Kidney (tissue), 14 donors: ENCODE measurements around the gene KRTAP10-3. TPM values are rescaled to one million over a fixed set of nuclear protein-coding genes. Genes with fewer than 3 reads are reported as not detected.

Source experiments
- DNase-seq, 5 donors: peaks; one replicate each; pipeline ENCODE4 v3.0.0-alpha.2; 2013 to 2020
- FAIRE-seq: peaks from 2 replicates; lab custom pipeline; 2012; peaks lifted over from hg19 to GRCh38; lab: Jason Lieb, UNC
- H3K27ac ChIP-seq, 2 donors: one replicate each; pipeline ENCODE4 v1.7.0; 2013; ENCODE audit warnings: low read depth in 2 of 2, low read length in 2 of 2, inconsistent platforms in 1 of 2
- H3K27me3 ChIP-seq: one replicate; pipeline ENCODE4 v1.7.1; 2013; ENCODE audit warnings: low read length, inconsistent platforms; ENCODE audit not compliant: control insufficient read depth, insufficient read depth
- H3K36me3 ChIP-seq, 3 donors: one replicate each; pipeline versions ENCODE4 v1.7.0 to v1.7.1; 2013; ENCODE audit warnings: low read length in 3 of 3, control low read depth in 1 of 3, inconsistent platforms in 1 of 3; ENCODE audit not compliant: insufficient read depth in 3 of 3, control insufficient read depth in 2 of 3
- H3K4me1 ChIP-seq, 3 donors: one replicate each; pipeline versions ENCODE4 v1.7.0 to v1.7.1; 2013; ENCODE audit warnings: low read length in 3 of 3, inconsistent platforms in 1 of 3, low read depth in 1 of 3; ENCODE audit not compliant: control insufficient read depth in 2 of 3, insufficient read depth in 2 of 3
- H3K4me3 ChIP-seq, 3 donors: one replicate each; pipeline versions ENCODE4 v1.7.0 to v1.8.1; 2013; ENCODE audit warnings: low read length in 3 of 3, control low read depth in 1 of 3, inconsistent platforms in 1 of 3
- H3K9ac ChIP-seq, 3 donors: one replicate each; pipeline versions ENCODE4 v1.7.0 to v1.7.1; 2013; ENCODE audit warnings: low read length in 3 of 3, control low read depth in 1 of 3, inconsistent platforms in 1 of 3
- H3K9me3 ChIP-seq, 3 donors: one replicate each; pipeline versions ENCODE4 v1.7.0 to v1.7.1; 2013; ENCODE audit warnings: low read length in 3 of 3, control low read depth in 1 of 3, inconsistent platforms in 1 of 3; ENCODE audit not compliant: control insufficient read depth in 2 of 3, insufficient read depth in 1 of 3
- intact Hi-C: fragments of 100-400 bp; cut with DNase I; formaldehyde crosslinking; loops from one replicate; pipeline ENCODE4 v1.11.1; 2022
- polyA plus RNA-seq: library from polyadenylated mRNA; stranded (reverse); fragments of 350-450 nt; fragmentation: Illumina TruSeq; extraction: RNeasy Lipid Tissue Mini Kit (QIAGEN cat#74804); gene quantifications from one replicate; pipeline ENCODE4 v1.2.3, GENCODE V29; 2014; ENCODE audit warnings: low read depth, low replicate concordance; ENCODE audit not compliant: insufficient read depth
- total RNA-seq: library from RNA; stranded (reverse); fragmentation: NEBNext Ultra II Directional; extraction: Animal tissue kit (Norgen Biotek cat#: 25700); gene quantifications from one replicate; pipeline ENCODE4 v1.2.1, GENCODE V29; 2021
- TF ChIP-seq, protein P1 (sequence below): IDR thresholded peaks from 3 replicates; pipeline ENCODE4 v1.5.1; 2012; ENCODE audit warnings: mild to moderate bottlenecking, moderate library complexity, borderline replicate concordance; ENCODE audit not compliant: insufficient read depth; ENCODE audit errors: extremely low read depth
- donor health status: control.
- donor health status: control.
- donor health status: control.
- donor health status: control.
- donor health status: control.
- donor health status: DM: yes; HTN: yes; CAD: no.
- donor health status: Normal renal cell carcinoma (clear cell type).

The KRTAP10-3 gene
- total and polyA plus RNA-seq, 2 donors from 2014 or later: not detected

- Histone ChIP-seq H3K9ac (no peak overlapping the region), H3K4me1 (no peaks in the 10 kb centered on the region), H3K4me3 (no peak overlapping the region), H3K9me3 (no peaks in the 10 kb centered on the region), H3K36me3 (no peaks in the 10 kb centered on the region), H3K27me3 (no peaks in the 10 kb centered on the region), H3K27ac (no peak overlapping the region)
- TF ChIP-seq, protein P1, sequence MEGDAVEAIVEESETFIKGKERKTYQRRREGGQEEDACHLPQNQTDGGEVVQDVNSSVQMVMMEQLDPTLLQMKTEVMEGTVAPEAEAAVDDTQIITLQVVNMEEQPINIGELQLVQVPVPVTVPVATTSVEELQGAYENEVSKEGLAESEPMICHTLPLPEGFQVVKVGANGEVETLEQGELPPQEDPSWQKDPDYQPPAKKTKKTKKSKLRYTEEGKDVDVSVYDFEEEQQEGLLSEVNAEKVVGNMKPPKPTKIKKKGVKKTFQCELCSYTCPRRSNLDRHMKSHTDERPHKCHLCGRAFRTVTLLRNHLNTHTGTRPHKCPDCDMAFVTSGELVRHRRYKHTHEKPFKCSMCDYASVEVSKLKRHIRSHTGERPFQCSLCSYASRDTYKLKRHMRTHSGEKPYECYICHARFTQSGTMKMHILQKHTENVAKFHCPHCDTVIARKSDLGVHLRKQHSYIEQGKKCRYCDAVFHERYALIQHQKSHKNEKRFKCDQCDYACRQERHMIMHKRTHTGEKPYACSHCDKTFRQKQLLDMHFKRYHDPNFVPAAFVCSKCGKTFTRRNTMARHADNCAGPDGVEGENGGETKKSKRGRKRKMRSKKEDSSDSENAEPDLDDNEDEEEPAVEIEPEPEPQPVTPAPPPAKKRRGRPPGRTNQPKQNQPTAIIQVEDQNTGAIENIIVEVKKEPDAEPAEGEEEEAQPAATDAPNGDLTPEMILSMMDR: no peak
- DNase-seq: peak in 2 of 5 donors; percentile 15 to 30
- no peak for FAIRE-seq
- intact Hi-C loops: no loop called here
These were observed 31.2 kb downstream of the KRTAP10-3 start for GRCh38 chr21:44527156-44527982.

DNA sequence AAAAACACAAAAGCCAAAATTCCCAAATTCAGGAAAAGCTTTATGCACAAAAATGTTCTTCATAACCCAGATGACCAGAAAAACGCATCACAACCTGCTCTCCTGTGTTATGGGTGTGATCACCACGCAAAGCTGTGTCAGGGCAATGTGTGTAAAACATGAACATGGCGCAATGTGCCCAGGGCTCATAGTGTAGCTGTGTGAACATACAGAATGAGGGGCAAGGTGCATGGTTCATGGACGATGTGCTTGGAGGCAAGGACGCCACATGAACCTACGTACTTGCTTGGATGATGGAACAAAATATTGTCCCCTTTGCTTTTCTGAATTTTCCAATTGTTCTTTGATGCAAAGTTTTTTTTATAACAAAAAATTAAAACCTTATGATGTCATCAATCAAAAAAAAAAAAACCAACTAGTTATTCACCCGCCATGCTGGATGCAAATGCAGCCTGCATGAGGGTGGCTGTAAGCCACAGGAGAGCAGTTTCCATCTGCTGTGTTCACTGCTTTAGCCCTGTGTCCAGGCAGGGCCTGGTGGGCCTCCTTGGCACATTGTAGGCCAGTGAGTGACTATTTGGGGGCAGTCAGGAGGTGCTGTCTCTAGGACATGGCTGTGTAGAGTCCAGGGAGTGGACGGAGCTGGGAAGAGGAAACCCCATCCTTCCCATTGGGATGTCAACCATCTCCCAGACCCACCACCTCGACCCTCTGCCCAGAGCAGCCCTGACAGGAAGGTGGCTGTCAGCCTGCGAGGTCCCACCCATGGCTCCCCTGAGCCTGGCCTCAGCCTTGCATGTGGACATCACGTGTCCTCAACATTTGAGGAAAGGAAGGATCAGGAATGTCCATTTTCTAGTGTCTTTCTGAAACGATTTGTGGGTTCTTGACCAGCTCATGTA lies 32.2 kb downstream of the KRTAP10-3 start:
- DNase-seq: peak in 2 of 5 donors; percentile 5 to 49

DNA sequence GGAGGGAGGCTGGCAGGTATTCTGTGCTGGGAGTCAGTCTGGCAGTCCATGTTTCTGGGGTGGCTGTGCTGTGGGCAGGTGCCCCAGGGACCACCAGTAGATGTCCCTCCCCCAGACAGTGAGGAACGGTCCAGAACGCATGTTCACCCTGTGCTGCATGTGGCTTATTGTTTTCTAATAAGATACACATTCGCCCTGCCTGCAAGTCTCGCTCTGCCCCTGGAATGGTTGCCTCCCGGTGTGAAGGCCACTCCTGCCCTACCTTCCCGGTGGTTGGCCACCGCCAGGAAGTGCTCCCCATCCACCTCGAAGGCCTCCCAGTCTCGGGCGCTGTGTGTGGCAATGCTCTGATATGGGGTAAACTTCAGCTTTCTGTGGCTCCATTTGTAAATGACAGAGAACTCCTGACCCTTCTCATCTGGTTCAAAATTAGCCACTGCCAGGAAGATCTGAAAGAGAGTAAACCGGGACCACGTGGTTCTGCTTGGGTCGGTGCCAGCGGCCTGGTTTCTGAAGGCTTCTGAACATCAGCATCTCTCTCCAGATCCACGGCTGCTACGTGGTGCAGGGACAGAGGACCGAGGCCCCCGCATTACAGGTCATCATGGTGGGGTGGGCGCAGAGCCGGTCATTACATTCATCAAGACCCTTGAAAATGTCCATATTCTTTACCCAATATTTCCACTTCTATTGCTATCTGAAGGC lies 33.1 kb downstream of the KRTAP10-3 start:
- intact Hi-C loops: no loop called here
- TF ChIP-seq, protein P1: no peak

More for the DNA sequence above, 32.2 kb downstream of the KRTAP10-3 start:
- Histone ChIP-seq H3K9me3 (no peaks in the 10 kb centered on the region), H3K4me1 (no peaks in the 10 kb centered on the region), H3K27me3 (no peaks in the 10 kb centered on the region), H3K27ac (no peak overlapping the region), H3K4me3 (no peak overlapping the region), H3K9ac (no peak overlapping the region), H3K36me3 (no peaks in the 10 kb centered on the region)
- TF ChIP-seq, protein P1: no peak
- intact Hi-C loops: no loop called here
- FAIRE-seq: no peak

More for the DNA sequence above, 33.1 kb downstream of the KRTAP10-3 start:
- H3K27ac ChIP-seq: no peak overlapping the region
- H3K9ac ChIP-seq: no peak overlapping the region
- DNase-seq (peak in 1 of 5 donors; percentile 50), FAIRE-seq (no peak)
- H3K4me1 ChIP-seq: no peaks in the 10 kb centered on the region
- no peaks in the 10 kb centered on the region for H3K36me3 ChIP-seq
- no peak overlapping the region for H3K4me3 ChIP-seq
- no peaks in the 10 kb centered on the region for H3K27me3 ChIP-seq
- no peaks in the 10 kb centered on the region for H3K9me3 ChIP-seq
